HG03097 (cell line): ENCODE measurements around the gene KAZN.

ENCODE experiments used
- ATAC-seq: cut with Tn5 transposase; IDR thresholded peaks from one replicate; pipeline ENCODE4 v1.9.1; 2021; ENCODE audit not compliant: unreplicated experiment, low FRiP score

Gene KAZN

DNA sequence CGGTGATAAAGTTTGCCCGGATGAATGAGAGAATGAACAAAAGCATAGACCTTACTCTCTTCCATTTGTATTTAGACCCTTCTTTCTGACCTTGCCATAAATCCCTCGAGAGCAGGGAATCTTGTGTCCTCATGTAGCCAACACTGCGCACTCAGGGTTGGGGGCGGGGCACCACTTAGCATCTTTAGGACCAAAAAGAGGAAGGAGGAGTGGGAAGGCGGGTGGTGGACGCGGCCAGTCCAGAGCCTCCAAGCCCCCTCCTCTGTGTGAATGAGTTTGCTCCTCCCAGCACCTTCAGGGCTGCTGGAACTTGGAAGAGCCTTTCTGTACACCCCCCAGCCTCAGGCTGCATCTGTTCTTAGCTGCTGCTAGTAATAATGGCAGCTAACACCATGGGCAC lies 413.2 kb downstream of the KAZN start:
- no peak for ATAC-seq

DNA sequence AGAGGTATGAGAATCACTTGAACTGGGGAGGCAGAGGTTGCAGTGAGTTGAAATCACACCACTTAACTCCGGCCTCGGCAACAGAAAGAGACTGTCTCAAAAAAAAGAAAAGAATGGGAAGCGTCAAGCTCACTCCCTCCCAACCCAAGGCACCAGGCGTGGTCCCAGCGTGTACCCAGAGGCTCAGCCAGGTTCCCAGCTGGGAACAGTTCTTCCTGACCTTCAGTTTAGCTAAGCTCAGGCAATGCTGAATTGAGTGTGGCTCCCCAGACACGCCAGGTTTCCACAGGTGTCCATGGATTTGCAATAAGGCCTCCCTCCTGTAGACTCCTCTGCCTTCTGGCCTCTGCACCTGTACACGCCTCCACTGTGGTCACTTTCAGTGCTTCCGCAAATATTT lies 414.3 kb downstream of the KAZN start:
- no peak for ATAC-seq

DNA sequence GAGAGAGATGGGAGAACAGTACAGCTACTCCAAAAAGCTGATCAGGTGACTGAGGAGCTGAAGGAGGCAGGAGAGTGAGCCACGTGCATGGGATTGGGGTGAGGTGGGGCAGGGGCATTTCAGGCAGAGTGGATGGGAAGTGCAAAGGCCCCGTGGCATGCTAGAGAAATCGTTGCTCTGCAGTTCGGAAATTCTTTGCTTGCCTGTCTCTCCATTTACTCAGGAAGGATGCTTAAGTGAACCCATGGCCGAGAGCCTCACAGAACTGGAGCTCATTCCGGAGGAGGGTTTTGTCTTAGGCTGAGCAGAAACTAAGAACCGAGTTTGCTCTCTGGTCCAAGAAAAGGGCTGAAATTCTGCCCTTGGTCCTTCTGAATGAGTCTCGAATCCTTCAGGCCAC lies 415.3 kb downstream of the KAZN start:
- ATAC-seq, result no peak

DNA sequence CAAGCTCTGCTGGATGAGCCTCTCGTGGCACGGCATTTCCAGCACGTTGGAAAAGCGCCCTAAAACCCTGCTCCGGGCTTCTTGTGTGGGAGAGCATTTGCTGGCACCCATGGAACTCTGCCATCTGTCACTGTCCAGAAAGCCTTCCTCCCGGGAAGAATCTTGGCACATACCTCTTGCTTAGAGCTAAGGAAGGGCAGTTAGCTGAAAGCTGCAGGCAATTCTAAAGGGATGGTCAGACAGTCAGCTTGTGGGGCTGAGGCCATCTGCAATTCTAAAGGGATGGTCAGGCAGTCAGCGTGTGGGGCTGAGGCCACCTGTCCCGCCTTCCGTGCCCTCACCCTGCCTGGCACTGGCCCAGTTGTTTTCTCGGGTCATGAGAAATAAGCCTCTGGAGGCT lies 416.0 kb downstream of the KAZN start:
- ATAC-seq, result no peak

DNA sequence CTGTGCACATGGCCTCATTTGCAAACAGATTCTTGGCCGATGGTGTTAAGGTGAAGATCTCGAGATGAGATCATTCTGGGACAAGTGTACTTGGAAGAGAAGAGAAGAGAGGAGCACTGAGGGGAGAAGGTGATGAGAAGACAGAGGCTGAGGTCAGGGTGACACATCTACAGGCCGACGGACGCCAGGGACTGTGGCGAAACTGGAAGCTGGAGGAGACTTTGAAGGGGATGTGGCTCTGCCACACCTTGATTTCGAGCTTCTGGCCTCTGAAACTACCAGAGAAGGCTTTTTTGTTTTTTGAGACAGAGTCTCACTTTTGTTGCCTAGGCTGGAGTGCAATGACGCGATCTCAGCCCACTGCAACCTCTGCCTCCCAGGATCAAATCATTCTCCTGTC lies 417.5 kb downstream of the KAZN start:
- no peak for ATAC-seq

DNA sequence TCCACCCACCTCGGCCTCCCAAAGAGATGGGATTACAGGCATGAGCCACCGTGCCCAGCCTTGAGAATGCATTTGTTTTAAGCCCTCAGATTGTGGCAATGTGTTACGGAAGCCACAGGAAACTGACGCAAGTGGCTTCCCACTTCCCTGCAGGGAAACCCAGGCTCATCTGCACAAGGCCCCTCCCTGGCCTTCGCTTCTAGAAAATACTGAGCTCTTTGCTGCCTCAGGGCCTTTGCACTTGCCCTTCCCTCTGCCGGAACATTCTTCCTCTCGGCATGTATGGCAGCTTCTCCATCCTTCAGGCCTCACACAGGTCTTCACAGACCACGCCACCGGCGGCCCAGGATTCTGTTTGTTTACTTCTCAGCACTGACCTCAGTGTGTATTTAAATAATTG lies 418.0 kb downstream of the KAZN start:
- ATAC-seq, result no peak

DNA sequence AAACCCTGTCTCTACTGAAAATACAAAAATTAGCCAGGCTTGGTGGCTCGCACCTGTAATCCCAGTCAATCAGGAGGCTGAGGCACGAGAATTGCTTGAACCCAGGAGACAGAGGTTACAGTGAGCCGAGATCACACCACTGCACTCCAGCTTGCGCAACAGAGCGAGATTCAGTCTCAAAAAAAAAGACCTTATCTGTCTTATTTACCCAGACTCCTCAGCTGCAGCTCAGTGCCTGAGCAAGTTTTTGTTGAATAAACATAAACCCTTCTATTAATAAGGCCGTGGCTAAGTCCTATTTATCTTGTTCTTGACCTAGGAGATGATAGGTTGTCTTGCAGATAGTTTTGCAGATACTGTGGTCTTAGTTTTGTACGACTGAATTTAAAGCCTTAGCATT lies 418.6 kb downstream of the KAZN start:
- ATAC-seq, result no peak

DNA sequence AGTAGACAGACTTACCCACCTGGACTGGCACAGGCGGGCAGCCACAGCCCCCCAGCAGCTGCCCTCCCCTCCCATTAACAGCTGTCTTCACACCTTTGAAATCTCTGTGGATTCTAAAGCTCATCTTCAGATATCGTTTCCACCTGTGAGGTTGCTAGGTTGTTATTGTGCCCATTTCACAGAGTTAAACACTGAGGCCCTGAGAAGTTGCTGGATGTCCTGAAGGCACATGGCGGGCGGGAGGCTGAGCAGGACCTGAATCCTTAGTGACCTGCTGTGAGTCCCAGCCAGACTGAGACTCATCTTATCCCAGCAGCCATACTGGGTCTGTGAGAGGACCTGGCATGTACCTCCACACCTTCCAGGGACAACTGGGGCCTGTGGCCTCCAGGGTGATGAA lies 420.3 kb downstream of the KAZN start:
- no peak for ATAC-seq

DNA sequence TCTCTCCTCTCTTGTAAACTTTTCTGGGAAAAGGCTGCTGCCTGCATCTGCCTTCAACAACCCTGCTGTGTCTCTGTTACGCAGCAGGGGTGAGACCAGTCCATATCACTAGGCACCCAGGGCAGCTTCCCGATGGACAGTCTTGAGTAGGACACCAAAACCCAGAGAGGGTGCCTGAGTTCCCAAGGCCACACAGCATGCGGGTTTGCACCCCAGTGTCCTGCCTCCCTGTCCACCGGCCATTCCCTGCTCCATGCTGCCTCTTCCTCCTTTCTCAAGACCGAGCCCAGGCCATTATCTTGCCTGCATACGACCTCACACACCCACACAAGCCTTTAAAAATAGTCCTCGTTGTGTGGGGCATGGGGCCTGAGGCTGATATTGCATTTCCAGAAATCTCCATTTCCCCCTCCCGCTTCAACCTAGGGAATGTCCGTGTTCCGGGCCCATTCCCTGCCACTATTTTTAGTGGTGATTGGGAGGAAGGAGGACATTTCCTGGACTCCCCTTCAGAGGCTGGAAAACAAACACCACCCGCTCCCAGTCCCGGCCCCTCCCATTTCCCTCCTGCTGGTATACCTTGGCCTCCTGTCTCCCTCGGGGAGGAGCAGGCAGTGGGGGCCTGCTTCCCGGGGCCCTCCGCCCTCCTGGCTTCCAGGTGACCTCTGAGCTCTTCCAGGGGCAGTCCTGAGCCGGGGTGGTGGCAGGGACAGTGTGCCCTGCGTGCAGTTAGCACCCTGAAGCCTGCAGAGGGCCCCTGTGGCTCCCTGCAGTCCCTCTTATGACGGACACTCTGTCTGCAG lies 422.7 kb downstream of the KAZN start:
- ATAC-seq, result no peak

DNA sequence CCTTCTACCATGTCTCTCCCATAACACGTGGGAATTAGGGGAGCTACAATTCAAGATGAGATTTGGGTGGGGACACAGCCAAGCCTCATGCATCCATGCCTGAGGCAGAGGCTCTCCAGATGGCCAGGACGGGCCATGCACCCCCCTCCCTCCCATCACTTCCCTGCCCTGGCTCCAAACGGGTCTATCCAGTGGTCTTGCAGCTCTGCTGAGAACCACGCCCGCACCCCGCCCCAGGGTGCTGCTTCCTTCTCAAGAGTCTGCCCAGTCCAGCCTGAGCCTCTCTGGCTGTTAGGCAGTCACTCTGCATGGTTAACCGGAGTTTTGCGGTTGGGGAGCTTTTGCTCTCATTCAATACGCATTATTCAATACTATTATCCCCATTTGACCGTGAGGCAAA lies 423.6 kb downstream of the KAZN start:
- no peak for ATAC-seq

DNA sequence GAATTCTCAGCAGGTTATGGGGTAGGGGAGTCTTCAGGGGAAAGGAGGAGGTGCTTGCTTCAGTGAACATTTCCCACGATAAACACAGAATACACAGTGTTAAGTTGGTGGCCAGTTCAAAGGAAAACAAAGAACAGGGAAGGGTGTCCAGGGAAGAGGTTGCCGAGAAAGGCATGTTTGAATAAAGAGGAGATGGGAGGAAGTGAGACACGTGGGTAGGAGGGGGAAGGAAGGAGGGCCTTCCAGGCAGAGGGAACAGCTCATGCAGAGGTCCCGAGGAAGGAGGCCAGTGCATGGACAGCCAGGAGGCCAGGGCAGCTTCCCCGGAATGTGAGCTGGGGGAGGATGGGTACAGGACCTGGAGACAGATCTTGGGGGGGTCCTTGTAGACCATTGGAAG lies 424.7 kb downstream of the KAZN start:
- ATAC-seq, result no peak

DNA sequence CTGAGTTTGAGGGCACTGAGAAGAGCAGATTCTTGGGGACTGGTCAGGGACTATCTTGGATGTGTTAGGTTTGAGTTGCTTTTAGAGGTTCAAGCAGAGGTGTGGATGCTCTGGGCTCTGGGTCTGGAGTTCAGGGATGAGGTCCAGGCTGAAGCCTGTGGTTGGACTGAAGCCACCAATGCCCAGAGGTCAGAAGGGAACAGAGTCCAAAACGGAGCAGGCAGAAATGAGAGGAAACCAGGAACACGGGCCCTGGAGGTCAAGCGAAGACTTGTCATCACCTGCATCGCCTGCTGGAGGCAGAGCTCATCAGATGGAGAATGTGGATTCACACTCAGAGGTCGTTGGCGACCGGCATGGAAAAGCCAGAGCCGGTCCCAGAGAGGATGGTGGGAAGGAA lies 425.5 kb downstream of the KAZN start:
- no peak for ATAC-seq

DNA sequence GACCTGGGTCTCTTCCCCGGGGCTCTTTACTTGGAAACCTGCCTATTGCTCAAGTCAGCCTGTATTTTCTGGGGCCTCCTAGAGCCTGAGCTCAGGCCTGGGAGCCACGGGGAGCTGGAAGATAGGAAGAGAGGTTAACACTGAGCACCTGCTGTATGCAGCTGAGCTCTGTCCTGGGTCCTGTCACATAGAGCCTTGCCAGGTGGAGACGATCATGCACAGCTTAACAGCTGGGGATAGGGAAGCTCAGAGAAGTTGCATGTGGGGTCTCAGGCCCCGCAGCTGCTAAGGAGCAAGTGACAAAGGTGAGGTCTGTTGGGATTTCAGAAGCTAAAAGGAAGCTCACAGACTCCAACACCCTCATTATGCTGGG lies 427.6 kb downstream of the KAZN start:
- no peak for ATAC-seq

DNA sequence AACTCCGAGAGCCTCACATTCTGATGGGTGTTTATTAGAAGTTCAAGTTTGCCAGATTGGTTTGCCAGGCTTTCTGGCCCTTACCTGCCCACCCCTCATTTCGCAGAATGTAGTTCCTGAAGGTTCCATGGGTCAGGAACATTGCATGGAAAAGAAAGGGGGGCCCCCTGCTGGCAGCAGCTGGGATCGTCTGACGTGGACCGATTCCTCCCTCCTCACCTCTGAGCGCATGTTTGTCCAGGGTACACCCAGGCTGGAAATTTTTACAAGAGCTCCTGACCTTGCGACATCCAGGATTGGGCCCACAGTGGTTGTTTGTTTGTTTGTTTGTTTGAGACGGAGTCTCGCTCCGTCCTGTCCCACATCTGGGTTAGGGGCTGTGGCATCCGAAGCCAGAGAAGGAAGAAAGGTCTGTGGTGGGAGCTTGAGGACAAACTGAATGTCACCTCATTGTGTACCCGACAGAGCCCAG lies 429.1 kb downstream of the KAZN start:
- ATAC-seq, result no peak

DNA sequence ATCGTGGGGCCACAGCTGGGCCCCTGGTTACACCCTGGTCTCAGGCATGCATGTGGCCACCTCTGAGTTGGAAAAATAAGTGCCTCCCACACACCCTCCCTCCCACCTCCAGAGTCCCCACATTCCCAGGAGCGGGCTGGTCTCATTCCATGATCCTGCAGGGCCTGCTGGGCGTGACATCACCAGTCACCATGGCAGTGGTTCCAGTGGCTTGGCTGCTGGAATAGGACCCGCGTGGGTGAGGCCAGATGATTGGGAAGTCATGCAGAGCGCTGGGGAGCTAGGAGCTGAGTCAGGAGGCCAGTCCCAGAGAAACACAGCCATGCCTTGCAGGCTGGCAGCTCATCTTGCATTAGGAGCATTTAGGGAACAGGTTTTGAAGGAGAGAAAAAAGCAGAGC lies 429.6 kb downstream of the KAZN start:
- no peak for ATAC-seq

DNA sequence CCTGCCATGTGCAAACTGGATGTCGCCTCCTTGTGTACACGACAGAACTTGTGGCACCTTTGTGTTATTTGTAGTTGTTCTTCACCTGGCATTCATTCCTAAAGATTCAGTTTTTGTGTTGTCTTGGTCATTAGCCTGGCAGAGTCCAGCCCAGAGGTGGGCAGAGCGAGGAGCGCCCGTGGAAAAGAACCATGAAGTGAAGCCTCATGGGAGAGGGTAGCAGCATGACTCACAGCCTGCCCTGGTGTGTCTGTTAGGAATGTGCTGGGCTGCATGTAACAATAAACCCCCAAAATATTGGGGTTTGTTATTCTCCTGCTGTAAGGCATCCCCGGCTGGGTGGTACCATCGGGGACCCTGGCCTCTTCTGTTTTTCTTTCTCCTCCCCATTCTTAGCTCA lies 430.1 kb downstream of the KAZN start:
- ATAC-seq, result no peak

DNA sequence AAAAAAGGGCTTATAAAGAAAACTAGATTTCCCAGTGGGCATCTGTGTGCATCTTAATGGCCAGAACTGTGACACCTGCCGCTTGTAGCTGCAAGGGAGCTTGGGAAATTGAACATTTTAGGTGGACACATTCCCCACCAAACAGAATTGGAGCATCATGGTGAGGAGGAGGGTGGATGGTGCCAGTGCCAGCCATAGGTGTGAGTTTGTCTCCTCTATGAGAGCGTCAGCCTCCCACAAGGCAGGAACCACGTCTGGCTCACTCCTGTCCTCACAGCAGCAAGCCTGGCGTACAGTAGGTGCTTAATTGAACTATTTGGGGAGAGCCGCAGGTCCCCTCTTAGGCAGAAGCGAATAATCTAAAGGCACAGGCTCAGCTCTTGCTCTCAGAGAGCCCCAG lies 430.6 kb downstream of the KAZN start:
- ATAC-seq, result no peak

DNA sequence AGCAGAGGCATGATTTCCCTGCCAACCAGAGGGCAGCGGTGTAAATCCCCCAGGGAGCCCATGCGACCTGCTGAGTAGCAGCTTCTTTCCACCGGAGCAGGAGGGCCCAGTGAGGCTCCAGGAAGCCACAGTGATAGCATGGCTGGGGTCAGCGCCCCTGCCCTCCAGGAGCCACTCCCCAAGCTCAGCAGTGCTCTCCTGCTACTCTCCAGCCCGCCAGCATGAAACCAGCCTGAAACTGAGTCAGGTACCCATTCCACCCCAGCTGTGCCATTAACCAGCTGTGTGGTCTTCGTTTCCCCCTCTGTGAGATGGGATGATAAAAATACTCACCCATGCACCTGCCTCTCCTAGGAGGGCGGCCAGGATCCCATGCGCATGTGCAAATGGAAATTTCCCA lies 431.3 kb downstream of the KAZN start:
- ATAC-seq, result no peak

DNA sequence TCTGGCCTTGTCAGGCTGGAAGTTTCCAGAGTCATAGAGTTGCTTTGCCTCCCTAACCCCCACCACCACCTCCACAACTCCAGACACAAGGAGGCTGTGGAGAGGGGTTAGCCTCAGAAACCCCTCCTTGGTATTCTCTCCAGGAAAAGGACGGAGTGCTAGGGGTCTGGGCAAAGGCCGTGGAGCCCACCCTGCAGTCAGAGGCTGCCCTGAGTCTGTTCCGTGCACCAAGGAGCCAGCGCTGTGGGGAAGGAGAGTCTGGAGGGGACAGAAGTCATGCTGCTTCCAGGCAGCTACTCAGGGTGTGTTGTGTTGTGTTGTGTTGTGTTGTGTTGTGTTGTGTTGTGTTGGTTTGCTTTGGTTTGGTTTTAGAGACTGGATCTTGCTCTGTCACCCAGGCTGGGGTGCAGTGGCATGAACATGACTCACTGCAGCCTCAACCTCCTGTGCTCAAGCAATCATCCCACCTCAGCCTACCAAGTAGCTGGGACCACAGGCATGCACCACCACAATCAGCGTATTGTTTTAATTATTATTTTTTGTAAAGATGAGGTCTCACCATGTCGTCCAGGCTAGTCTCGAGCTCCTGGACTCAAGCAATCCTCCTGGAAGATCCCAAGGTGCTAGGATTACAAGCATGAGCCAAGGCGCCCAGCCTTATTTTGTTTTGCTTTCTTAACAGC lies 432.9 kb downstream of the KAZN start:
- ATAC-seq, result no peak

DNA sequence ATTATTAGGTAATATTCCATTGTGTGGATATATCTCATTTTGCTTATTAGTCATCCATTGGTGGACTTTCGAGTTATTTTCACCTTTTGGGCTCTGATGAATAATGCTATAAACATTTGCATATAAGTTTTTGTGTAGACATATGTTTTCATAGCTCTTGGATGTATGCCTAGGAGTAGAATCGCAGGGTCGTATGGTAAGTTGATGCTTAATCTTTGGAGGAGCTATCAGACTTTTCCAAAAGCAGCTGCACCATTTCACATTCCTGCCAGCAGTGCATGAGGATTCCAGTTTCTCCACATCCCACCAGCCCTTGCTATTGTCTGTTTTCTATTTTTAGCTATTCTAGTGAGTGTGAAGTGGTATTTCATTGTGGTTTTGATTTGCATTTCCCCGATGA lies 434.8 kb downstream of the KAZN start:
- ATAC-seq, result no peak

DNA sequence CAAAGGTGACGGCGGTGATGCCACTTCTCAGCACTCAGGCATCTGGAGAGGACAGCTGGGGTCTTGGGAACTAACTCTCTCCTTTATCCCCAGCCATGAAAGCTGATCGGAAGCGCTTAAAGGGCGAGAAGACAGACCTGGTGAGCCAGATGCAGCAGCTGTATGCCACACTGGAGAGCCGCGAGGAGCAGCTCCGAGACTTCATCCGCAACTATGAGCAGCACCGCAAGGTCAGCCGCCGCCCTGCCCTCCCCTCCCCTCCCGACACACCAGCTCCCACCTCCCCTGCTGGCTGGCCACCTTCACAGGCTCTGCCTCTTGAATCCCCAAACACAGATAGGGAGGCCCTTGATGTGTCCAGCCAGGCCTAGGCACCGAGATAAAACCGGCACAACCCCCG lies 436.2 kb downstream of the KAZN start:
- no peak for ATAC-seq

DNA sequence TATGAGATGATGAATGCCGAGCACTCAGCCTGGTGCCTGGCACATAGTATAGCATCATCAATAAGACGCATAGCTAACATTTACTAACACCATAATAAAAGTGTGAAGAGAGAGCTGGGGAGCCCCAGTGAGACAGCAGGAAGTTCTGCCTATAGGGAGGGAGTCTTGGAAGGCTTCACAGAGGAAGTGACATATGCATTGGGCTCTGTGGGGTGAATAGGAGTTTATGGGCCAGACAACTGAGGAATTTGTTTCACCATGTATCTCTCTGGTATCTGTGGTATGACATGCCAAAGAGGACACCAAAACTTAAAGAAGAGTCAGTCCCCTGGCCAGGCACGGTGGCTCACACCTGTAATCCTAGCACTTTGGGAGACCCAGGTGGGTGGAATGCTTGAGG lies 436.8 kb downstream of the KAZN start:
- no peak for ATAC-seq
